NCI-H524 (cell line): ENCODE results near the gene PLOD2.

Experiments used
- DNase-seq, 2 experiments: peaks; one replicate each; lab custom pipeline; 2025; lab: John Stamatoyannopoulos, UW

Gene PLOD2

GRCh38 chr3:146100180-146100579, 60.8 kb downstream of the PLOD2 start:
- no peak for DNase-seq

DNA sequence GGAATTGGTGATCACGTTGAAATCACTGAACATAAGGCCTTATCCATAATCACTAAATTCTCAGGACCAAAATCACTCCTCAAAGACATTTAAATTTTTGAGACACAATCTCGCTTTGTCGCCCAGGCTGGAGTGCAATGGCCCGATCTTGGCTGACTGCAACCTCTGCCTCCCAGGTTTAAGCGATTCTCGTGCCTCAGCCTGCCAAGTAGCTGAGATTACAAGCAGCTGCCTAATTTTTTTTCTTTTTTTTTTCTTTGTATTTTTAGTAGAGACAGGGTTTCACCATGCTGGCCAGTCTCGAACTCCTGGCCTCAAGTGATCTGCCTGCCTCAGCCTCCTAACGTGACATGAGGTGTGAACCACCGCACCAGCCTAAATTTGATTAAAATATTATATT, 61.7 kb downstream of the PLOD2 start:
- no peak for DNase-seq

DNA sequence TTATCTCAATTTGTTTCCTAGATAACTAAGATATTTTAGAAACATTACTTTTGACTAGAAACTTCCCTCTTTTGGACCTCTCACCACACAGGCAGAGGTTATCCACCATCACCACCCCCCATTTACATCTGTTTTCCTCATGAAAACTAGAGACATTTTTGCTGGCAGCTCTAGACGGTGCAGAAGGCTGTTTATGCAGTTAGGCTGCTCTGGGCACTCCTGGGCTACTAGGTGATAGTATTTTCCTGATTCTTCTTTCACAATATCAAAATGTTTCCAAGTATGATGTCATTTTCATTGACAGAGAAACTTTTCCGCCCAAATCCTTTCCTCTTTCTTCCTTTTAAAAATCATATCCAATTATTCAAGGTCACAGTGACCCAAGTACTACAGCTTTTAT, 67.1 kb downstream of the PLOD2 start:
- no peak for DNase-seq

DNA sequence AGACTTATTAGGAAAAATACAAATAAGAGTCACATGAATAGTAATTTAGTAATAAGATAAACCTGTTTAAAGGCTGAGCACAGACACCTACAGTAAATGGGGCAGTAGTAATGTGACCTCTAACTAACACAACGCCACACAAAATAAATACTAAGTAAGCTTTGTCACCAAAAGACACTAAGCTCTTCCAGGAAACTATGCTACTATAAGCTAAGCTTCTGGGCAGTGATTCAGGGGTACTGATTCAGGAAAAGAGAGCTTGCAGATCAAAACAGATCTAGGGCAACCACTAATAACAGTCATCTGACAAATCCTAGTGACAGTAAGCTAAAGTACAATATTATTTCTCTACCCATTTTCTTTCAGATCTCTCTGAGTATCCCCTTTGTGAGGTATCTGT, 68.8 kb downstream of the PLOD2 start:
- no peak for DNase-seq

- no peak for DNase-seq
Observed at GRCh38 chr3:146091397-146091796, 69.6 kb downstream of the PLOD2 start.

DNA sequence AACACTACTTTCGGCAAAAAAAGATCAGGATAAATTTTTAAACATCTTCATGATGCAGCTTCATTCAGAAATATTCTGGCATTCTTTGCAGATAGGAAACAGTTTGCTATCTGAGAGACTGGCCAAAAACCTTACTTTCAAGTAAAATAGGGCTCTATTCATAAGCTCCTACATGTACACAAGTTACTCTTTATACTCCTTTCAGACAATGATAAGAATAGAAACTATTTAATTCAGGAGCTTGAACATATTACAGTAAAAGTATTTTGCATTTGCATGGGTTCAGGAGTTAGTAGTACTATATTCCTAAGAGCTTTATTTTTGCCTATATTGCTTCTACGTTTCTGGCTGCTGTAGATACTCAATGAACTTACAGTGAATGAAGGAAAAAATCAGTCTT, 70.5 kb downstream of the PLOD2 start:
- no peak for DNase-seq

- DNase-seq: no peak
Observed at GRCh38 chr3:146088840-146089239, 72.1 kb downstream of the PLOD2 start.

GRCh38 chr3:146087116-146087515, 73.9 kb downstream of the PLOD2 start:
- no peak for DNase-seq

DNA sequence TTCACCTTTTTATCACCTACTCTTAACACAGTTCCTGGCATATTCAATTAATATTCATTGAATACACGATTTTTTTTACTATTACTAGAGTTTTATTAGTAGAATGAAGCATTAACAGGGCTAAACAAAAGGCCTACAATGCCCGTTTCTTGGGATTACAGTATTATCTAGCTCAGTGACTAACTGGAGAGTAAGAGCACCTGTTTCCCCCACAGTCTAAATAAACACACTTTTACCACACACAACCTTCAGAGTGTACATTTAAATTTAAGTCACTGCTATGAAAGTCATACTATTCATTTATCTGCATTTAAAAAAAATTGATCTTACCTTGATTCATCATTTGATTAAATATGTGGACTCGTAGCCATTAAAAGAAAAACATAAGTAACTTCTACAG, 74.8 kb downstream of the PLOD2 start:
- no peak for DNase-seq

GRCh38 chr3:146085678-146086077, 75.3 kb downstream of the PLOD2 start:
- DNase-seq: no peak

DNA sequence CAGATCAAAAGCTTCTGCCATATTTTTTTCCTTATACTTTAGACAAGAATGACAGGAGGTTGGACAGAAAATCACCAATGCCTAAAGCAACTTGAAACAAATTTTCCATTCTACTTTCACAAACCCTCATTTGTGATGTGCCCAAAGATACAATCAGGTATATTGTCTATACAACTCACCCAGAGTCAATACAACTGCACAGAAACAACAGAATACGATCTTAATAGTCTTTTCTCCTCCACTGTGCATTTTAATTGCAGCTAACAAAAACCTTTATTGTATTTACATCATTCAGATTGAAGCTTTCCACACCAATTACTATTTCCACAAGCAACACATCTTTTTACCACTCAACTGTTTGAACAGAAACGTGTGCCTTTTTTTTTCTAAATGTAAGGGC, 80.4 kb downstream of the PLOD2 start:
- DNase-seq: no peak

GRCh38 chr3:146078031-146078430, 83.0 kb downstream of the PLOD2 start:
- no peak for DNase-seq

GRCh38 chr3:146077181-146077580, 83.8 kb downstream of the PLOD2 start:
- DNase-seq: no peak

DNA sequence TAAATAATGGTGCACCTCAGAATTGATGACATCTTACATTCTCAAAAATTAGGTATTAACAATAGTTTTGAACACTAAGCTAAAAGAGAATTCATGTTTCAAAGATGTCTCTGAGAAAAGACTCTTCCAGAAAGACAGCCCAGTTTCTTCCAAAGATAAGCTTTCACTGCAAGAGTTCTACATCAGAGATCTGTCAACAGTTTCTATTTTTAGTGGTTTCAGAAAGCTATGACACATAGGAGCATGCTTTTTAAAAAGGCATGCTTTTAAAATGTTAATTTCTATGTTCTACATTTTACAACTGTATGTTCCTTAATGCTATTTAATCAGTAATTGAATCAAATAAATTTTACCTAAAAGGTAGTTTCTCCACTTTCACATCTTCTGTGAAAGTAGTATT, 88.2 kb downstream of the PLOD2 start:
- DNase-seq: no peak

- DNase-seq: no peak
Observed at GRCh38 chr3:146072061-146072460, 88.9 kb downstream of the PLOD2 start.

DNA sequence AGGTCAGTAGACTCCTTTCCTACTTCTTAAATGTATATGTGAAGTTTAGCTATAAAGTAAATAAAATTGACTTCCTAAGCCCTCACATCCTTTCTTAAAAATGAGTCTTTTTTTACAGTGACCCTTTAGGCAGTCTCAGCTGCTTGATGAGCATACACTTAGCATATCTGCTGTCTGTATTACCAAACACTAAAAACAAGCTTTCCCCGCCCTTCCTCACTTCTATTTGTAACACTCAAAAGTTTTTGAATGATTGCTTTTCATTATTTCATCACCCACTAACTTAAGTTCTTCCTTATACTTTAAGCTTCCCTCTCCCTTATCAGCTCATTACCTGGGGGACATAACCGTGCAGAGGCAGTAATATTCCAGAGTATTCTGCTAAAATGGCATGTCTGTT, 89.4 kb downstream of the PLOD2 start:
- DNase-seq: no peak

DNA sequence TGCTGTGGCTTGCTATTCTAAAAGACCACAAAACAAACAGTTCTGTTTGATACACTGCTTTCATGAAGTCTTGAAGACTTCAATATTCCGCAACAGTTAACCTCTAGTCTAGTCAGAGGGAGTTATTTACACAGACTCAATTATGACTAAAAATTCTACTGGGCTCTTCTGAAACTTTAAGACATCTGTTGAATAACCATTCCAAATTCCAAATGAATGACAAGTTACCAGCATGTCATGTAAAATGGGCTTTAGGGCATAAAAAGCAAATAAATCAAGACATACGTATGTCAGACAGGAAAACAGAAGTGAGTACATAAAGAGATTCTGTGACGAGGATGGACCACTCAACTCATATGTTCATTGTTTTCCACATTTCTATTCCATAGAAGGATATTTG, 93.9 kb downstream of the PLOD2 start:
- DNase-seq: no peak

DNA sequence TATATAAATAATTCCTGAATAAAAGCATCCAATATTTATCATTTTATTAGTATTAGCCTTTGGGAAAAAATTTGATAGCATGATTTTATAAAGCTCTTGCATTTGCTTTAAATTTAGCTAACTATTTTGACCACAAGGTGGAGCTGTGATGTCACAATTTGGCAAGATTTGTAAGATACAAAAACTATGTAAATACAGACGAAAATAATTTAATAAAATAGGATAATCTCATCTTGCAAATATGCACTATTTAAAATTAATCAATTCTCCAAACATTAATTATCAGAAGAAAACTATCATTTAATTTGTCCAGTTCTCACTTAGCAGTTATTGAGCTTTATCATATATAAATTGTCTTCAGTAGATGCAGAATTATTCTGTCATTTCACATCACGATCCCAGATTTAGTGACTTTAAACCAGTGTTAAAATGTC, 95.4 kb downstream of the PLOD2 start:
- peak; percentile 15 to 75 for DNase-seq

DNA sequence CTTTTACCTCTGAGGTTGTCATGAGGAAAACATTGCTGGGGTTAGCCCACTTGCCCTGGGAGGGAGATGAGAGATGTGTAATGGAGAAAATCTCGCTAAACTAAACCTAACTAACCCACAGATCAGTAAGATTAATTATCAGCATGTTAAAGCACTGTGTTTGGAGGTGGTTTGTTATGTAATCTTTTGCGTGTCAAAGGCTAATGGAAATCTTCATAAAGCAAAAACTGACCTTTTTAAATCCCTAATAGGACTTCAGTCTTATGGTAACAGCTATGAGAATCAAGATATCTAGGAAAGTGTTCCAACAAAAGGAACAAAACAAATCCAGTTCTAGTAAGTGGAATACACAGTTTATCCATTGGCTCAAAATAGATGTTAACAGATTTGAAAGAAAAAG, 102.7 kb downstream of the PLOD2 start:
- DNase-seq: no peak

GRCh38 chr3:146052791-146053310, 108.1 kb downstream of the PLOD2 start:
- DNase-seq: no peak

DNA sequence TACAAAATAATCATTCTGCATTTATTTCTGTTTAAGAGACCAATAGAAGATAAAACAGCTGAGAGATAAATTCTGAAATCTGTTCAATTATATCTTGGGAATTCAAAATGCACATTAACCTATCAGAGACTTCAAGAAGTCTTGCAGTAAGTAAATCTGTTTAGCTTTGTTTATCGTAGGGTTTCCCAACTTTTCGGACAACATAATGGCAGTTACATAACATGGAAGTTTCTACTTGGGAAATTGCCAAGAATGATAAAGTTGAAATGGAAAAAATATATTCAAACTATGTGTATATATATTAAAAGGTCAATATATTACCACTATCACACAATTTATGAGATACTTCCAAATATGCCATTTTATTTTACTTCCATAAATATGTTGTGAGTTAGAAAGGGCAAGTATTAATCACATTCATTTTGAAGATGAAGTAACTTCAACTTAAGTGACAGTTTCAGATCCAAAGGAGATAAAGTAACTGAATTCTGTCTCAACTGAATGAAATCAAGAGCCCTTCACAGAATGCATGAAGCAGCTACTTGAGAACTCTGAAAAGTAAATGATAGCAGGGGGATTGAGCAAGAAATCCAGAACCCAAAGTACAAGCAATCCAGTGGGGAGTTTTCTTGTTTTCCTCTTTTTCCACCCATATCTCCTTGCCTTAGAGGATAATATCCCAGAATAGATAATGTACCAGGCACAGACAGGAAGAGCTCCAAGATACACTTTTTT, 108.8 kb downstream of the PLOD2 start:
- no peak for DNase-seq

GRCh38 chr3:146050691-146051090, 110.3 kb downstream of the PLOD2 start:
- no peak for DNase-seq

- no peak for DNase-seq
Observed at GRCh38 chr3:146047485-146047884, 113.5 kb downstream of the PLOD2 start.

DNA sequence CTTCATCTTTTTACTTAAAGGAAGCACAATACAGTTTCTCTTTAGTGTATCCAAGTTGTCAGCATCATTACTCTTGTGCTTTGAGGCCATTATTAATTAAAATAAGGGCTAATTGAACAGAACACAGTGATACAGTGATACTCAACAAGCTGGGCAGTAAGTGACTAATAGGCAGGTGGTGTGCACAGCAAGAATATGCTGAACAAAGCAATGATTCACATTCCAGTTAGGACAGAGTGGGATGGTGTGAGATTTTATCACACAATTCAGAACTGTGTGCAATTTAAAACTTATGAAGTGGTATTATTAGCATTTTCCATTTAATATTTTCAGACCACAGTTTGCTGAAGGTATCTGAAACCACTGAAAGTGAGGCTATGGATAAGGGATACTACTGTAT, 116.9 kb downstream of the PLOD2 start:
- no peak for DNase-seq
